ENCODE results near the gene BRD1. TPM values are rescaled to one million over a fixed set of nuclear protein-coding genes. Genes with fewer than 3 reads are reported as not detected.
"Not testable (repeated sequence)": the region's sequence is repeated elsewhere in the genome, so short reads cannot be mapped to it uniquely, and the experiment has no call there.

Gene BRD1
- total RNA-seq, 1 donor from 2014 or later = 14.9 TPM

DNA sequence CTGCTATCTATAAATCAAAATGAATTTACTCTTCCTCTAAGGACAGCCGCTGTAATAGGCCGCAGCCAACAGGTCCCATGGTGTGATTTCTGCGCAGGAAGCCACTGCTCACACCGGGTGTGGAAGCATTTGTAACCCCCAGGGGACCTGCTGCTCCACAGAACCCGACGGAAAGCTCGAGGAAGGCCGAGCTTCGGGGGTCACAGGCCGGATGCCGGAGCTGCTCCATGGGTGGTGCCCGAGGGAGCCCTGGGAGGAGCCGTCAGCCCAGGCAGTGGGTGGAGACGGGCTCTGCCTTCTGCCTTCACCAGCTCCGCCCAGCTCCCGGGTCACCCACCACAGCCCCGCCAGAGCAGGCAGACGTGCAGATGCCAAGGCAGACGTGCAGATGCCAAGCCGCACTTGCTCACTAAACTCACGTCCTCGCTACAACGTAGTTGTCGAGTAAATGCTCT, 63.5 kb downstream of the BRD1 start:
- H3K27ac ChIP-seq (replicated peaks) = no peak overlapping the region
- intact Hi-C loops (cut with micrococcal nuclease) = no loop called here
- peak; percentile 13 for DNase-seq
- H3K27me3 ChIP-seq (ENCODE audit: low read depth) = peaks cover 6% of the 10 kb centered on the region
- peaks cover 30% of the 10 kb centered on the region for H3K9me3 ChIP-seq (replicated peaks)
- H3K4me1 ChIP-seq = peaks cover 7% of the 10 kb centered on the region
- H3K36me3 ChIP-seq = no peaks in the 10 kb centered on the region
- TF ChIP-seq, protein P1, sequence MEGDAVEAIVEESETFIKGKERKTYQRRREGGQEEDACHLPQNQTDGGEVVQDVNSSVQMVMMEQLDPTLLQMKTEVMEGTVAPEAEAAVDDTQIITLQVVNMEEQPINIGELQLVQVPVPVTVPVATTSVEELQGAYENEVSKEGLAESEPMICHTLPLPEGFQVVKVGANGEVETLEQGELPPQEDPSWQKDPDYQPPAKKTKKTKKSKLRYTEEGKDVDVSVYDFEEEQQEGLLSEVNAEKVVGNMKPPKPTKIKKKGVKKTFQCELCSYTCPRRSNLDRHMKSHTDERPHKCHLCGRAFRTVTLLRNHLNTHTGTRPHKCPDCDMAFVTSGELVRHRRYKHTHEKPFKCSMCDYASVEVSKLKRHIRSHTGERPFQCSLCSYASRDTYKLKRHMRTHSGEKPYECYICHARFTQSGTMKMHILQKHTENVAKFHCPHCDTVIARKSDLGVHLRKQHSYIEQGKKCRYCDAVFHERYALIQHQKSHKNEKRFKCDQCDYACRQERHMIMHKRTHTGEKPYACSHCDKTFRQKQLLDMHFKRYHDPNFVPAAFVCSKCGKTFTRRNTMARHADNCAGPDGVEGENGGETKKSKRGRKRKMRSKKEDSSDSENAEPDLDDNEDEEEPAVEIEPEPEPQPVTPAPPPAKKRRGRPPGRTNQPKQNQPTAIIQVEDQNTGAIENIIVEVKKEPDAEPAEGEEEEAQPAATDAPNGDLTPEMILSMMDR (IDR thresholded peaks at IDR 0.05; ENCODE audit: borderline replicate concordance) = no peak
- H3K4me3 ChIP-seq = no peak overlapping the region

- H3K36me3 ChIP-seq = no peaks in the 10 kb centered on the region
- TF ChIP-seq, protein P1 (IDR thresholded peaks at IDR 0.05; ENCODE audit: borderline replicate concordance) = no peak
- H3K9me3 ChIP-seq (replicated peaks) = peaks cover 30% of the 10 kb centered on the region
- H3K4me3 ChIP-seq = no peak overlapping the region
- intact Hi-C loops (cut with micrococcal nuclease) = no loop called here
- DNase-seq = no peak
- peaks cover 3% of the 10 kb centered on the region for H3K4me1 ChIP-seq
- no peak overlapping the region for H3K27ac ChIP-seq (replicated peaks)
- H3K27me3 ChIP-seq (ENCODE audit: low read depth) = peaks cover 6% of the 10 kb centered on the region
Measured at GRCh38 chr22:49763696-49764095, 64.0 kb downstream of the BRD1 start.

DNA sequence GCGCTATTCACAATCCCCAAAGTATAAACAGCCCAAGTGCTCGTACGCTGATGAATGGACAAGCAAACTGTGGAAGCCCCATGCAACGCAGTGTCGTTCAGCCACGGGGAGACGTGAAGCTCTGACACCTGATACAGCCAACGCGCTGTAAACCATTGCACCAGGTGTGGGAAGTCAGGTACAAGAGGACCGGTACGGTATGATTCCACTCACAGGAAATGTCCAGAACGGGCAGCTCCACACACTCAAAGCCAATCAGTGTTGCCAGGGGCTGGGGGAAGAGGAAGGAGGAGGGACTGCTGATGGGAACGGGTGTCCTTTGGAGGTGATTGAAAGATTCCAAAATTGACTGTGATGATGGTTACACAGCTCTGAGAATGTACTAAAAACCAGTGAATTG, 64.5 kb downstream of the BRD1 start:
- Histone ChIP-seq H3K4me1 (no peaks in the 10 kb centered on the region), H3K27me3 (ENCODE audit: low read depth) (peaks cover 6% of the 10 kb centered on the region), H3K9me3 (replicated peaks) (peaks cover 30% of the 10 kb centered on the region), H3K4me3 (no peak overlapping the region), H3K36me3 (no peaks in the 10 kb centered on the region), H3K27ac (replicated peaks) (no peak overlapping the region)
- intact Hi-C loops (cut with micrococcal nuclease) = no loop called here
- DNase-seq = no peak
- TF ChIP-seq, protein P1 (IDR thresholded peaks at IDR 0.05; ENCODE audit: borderline replicate concordance) = no peak

DNA sequence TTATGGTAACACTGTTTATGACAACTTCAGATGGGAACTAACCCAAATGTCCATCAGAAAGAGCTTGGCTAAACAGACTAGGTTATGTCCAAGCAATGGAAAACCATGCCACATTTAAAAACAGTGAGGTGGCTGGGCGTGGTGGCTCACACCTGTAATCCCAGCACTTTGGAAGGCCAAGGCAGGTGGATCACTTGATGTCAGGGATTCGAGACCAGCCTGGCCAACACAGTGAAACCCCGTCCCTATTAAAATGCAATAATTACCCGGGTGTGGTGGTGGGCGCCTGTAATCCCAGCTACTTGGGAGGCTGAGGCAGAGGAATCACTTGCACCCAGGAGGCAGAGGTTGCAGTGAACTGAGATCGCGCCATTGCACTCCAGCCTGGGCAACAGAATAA, 65.1 kb downstream of the BRD1 start:
- H3K27ac ChIP-seq (replicated peaks); DNase-seq; H3K36me3 ChIP-seq; H3K4me3 ChIP-seq; intact Hi-C loops (cut with micrococcal nuclease); H3K27me3 ChIP-seq (ENCODE audit: low read depth); H3K4me1 ChIP-seq: not testable (repeated sequence)
- H3K9me3 ChIP-seq (replicated peaks) = peaks cover 27% of the 10 kb centered on the region

GRCh38 chr22:49761836-49762235, 65.8 kb downstream of the BRD1 start:
- intact Hi-C loops (cut with micrococcal nuclease) = no loop called here
- TF ChIP-seq, protein P1 (IDR thresholded peaks at IDR 0.05; ENCODE audit: borderline replicate concordance) = no peak

GRCh38 chr22:49760630-49761571, 66.8 kb downstream of the BRD1 start:
- intact Hi-C loops (cut with micrococcal nuclease) = no loop called here
- no peak overlapping the region for H3K27ac ChIP-seq (replicated peaks)
- H3K4me3 ChIP-seq = no peak overlapping the region
- no peaks in the 10 kb centered on the region for H3K4me1 ChIP-seq
- H3K27me3 ChIP-seq (ENCODE audit: low read depth) = peaks cover 19% of the 10 kb centered on the region
- no peaks in the 10 kb centered on the region for H3K36me3 ChIP-seq
- peaks cover 20% of the 10 kb centered on the region for H3K9me3 ChIP-seq (replicated peaks)
- DNase-seq = peak; percentile 5
- TF ChIP-seq, protein P1 (IDR thresholded peaks at IDR 0.05; ENCODE audit: borderline replicate concordance) = no peak

More at GRCh38 chr22:49761836-49762235, 65.8 kb downstream of the BRD1 start:
- no peaks in the 10 kb centered on the region for H3K36me3 ChIP-seq
- H3K27ac ChIP-seq (replicated peaks) = no peak overlapping the region
- no peak for DNase-seq
- H3K4me1 ChIP-seq = no peaks in the 10 kb centered on the region
- H3K4me3 ChIP-seq = no peak overlapping the region
- peaks cover 10% of the 10 kb centered on the region for H3K27me3 ChIP-seq (ENCODE audit: low read depth)
- peaks cover 27% of the 10 kb centered on the region for H3K9me3 ChIP-seq (replicated peaks)

All from left ventricle myocardium inferior (tissue), 1 donor.